SU-DHL-6 (cell line): ENCODE data around the gene GTPBP4.

ENCODE experiments used
- EZH2phosphoT487 ChIP-seq: fragments of 200-600 bp; sonication (generic), shearing (Covaris generic); conservative IDR thresholded peaks from 2 replicates; pipeline ENCODE4 v1.6.1; 2018; ENCODE audit warnings: mild to moderate bottlenecking, antibody characterized with exemption, low read length, moderate library complexity, mixed read lengths
- TF ChIP-seq, protein P1 (sequence below): fragments of 200-600 bp; sonication (generic); IDR thresholded peaks from one replicate; pipeline ENCODE4 v1.5.1; 2017; ENCODE audit warnings: antibody characterized with exemption, mild to moderate bottlenecking, low read length, moderate library complexity; ENCODE audit not compliant: insufficient read depth, poor library complexity, severe bottlenecking

GRCh38 chr10:1050554-1050953 lies 62.3 kb downstream of the GTPBP4 start:
- no peak for TF ChIP-seq EZH2phosphoT487
- TF ChIP-seq, protein P1, sequence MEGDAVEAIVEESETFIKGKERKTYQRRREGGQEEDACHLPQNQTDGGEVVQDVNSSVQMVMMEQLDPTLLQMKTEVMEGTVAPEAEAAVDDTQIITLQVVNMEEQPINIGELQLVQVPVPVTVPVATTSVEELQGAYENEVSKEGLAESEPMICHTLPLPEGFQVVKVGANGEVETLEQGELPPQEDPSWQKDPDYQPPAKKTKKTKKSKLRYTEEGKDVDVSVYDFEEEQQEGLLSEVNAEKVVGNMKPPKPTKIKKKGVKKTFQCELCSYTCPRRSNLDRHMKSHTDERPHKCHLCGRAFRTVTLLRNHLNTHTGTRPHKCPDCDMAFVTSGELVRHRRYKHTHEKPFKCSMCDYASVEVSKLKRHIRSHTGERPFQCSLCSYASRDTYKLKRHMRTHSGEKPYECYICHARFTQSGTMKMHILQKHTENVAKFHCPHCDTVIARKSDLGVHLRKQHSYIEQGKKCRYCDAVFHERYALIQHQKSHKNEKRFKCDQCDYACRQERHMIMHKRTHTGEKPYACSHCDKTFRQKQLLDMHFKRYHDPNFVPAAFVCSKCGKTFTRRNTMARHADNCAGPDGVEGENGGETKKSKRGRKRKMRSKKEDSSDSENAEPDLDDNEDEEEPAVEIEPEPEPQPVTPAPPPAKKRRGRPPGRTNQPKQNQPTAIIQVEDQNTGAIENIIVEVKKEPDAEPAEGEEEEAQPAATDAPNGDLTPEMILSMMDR, result no peak
